HepG2 (cell line): ENCODE measurements around the gene DNAJB11.

Experiments
- CEBPB ChIP-seq: IDR thresholded peaks from 2 replicates; pipeline ENCODE4 v1.6.1; 2011; ENCODE audit warnings: low read depth, low read length, improper control_type of control experiment, borderline replicate concordance
- CHCHD3 ChIP-seq: sonication (generic); formaldehyde crosslinking; IDR thresholded peaks from 2 replicates; pipeline ENCODE4 v1.8.0; 2022; ENCODE audit warnings: mild to moderate bottlenecking, missing genetic modification reagents, moderate library complexity
- FOXJ3 ChIP-seq: sonication (generic); formaldehyde crosslinking; IDR thresholded peaks from 2 replicates; pipeline ENCODE4 v1.4.0; 2020; ENCODE audit warnings: missing genetic modification reagents, mild to moderate bottlenecking, borderline replicate concordance
- MYC ChIP-seq: sonication (generic); formaldehyde crosslinking; IDR thresholded peaks from 2 replicates; pipeline ENCODE4 v1.9.0; 2021; ENCODE audit warnings: missing genetic modification reagents, borderline replicate concordance
- POLR2AphosphoS5 ChIP-seq: IDR thresholded peaks from 2 replicates; pipeline ENCODE4 v1.6.1; 2012; ENCODE audit warnings: low read depth, low read length
- RAD21 ChIP-seq: fragments of 450-650 bp; formaldehyde crosslinking; IDR thresholded peaks from 2 replicates; pipeline ENCODE4 v1.5.0; 2020; ENCODE audit warnings: mild to moderate bottlenecking
- SP2 ChIP-seq: sonication (generic); formaldehyde crosslinking; IDR thresholded peaks from 2 replicates; pipeline ENCODE4 v1.5.1; 2020; ENCODE audit warnings: mild to moderate bottlenecking, missing genetic modification reagents
- TAF15 ChIP-seq: fragments of 200-400 bp; formaldehyde crosslinking; IDR thresholded peaks from one replicate; pipeline ENCODE4 v1.6.1; 2018; ENCODE audit warnings: mild to moderate bottlenecking, low read depth, low read length; ENCODE audit not compliant: poor library complexity, severe bottlenecking
- TCF12 ChIP-seq, 2 experiments: fragments of 450-650 bp in 1 of 2; sonication (generic) in 1 of 2; formaldehyde crosslinking in 1 of 2; IDR thresholded peaks; 2 replicates each; pipeline versions ENCODE4 v1.6.1 to v1.8.0; 2017 to 2022; ENCODE audit warnings: antibody characterized with exemption in 1 of 2, mild to moderate bottlenecking in 1 of 2, missing genetic modification reagents in 1 of 2, moderate library complexity in 1 of 2
- ZFYVE20 ChIP-seq: sonication (generic); formaldehyde crosslinking; IDR thresholded peaks from 2 replicates; pipeline ENCODE4 v1.8.0; 2023; ENCODE audit warnings: low read depth, mild to moderate bottlenecking, moderate library complexity, missing genetic modification reagents, borderline replicate concordance
- ZNF432 ChIP-seq: sonication (generic); formaldehyde crosslinking; IDR thresholded peaks from 2 replicates; pipeline ENCODE4 v1.5.0; 2020; ENCODE audit warnings: missing genetic modification reagents, mild to moderate bottlenecking, borderline replicate concordance
- TF ChIP-seq, protein P1 (sequence below): sonication (generic); formaldehyde crosslinking; IDR thresholded peaks from 2 replicates; pipeline ENCODE4 v1.5.0; 2020; ENCODE audit warnings: mild to moderate bottlenecking, missing genetic modification reagents, moderate library complexity
- TF ChIP-seq, protein P2 (sequence below): sonication (generic); formaldehyde crosslinking; IDR thresholded peaks from 2 replicates; pipeline ENCODE4 v1.5.0; 2020; ENCODE audit warnings: mild to moderate bottlenecking, low read depth, missing genetic modification reagents, borderline replicate concordance

DNA sequence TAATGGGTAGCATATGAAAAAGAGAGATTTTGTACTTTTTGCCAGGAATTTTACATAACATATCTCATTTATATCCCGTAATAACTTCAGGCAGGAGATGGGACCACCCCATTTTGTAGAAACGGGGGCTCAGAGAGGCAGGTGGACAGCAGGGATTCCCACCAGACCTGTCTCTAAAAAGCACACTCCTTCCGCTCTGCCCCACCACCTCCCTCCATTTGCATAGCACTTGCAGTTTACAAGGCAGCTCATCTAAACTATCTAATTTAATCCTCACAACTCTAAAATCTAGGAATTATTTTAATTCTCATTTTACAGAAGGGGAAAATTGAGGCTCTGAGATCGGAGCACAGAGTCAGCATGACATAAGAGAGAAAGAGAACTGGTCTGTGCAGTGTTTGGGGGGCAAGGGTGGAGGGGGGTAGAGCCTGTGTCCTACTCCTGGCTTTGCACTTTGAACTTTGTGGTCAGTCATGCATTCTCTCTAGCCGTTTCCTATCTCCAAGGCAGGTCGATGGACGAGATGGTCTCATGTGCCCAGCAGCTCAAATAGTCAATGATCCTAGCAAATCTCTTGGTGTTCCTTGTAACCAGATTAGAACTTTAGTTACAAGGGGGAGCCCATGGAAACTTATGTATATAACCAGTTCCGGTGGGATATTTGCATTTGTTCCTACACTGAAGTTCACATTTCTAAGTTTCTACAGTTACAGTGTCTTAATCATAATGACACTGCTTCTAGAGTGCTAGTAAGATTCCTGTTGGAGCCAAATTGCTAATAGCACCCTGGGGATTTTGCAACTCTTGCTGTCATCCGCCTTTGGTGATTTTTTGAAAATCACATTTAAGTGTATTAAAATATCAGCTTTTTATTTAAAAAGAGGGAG lies 44.9 kb upstream of the DNAJB11 start:
- TF ChIP-seq RAD21 (CRISPR knock-in tag) (no peak), SP2 (CRISPR knock-in tag) (no peak), MYC (CRISPR knock-in tag) (no peak), TAF15 (no peak), TCF12 (IDR thresholded peaks at IDR 0.05) (no peak), TCF12 (CRISPR knock-in tag; IDR thresholded peaks at IDR 0.05) (no peak), CHCHD3 (CRISPR knock-in tag) (no peak), ZFYVE20 (CRISPR knock-in tag) (no peak), CEBPB (no peak), ZNF432 (no peak), POLR2AphosphoS5 (no peak), FOXJ3 (CRISPR knock-in tag) (no peak)
- TF ChIP-seq, protein P1, sequence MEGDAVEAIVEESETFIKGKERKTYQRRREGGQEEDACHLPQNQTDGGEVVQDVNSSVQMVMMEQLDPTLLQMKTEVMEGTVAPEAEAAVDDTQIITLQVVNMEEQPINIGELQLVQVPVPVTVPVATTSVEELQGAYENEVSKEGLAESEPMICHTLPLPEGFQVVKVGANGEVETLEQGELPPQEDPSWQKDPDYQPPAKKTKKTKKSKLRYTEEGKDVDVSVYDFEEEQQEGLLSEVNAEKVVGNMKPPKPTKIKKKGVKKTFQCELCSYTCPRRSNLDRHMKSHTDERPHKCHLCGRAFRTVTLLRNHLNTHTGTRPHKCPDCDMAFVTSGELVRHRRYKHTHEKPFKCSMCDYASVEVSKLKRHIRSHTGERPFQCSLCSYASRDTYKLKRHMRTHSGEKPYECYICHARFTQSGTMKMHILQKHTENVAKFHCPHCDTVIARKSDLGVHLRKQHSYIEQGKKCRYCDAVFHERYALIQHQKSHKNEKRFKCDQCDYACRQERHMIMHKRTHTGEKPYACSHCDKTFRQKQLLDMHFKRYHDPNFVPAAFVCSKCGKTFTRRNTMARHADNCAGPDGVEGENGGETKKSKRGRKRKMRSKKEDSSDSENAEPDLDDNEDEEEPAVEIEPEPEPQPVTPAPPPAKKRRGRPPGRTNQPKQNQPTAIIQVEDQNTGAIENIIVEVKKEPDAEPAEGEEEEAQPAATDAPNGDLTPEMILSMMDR (CRISPR knock-in tag): no peak
- TF ChIP-seq, protein P2, sequence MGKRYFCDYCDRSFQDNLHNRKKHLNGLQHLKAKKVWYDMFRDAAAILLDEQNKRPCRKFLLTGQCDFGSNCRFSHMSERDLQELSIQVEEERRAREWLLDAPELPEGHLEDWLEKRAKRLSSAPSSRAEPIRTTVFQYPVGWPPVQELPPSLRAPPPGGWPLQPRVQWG: no peak
